Panc1 (cell line): ENCODE data around the gene KANSL3.

Experiments used
- CTCF ChIP-seq: fragments of 450-650 bp; IDR thresholded peaks from 2 replicates; pipeline ENCODE4 v1.5.1; 2017; ENCODE audit warnings: mild to moderate bottlenecking
- POLR2AphosphoS5 ChIP-seq: IDR thresholded peaks from 2 replicates; pipeline ENCODE4 v1.6.1; 2012; ENCODE audit warnings: mild to moderate bottlenecking, low read depth, low read length, moderate library complexity
- REST ChIP-seq, 2 experiments: IDR thresholded peaks; 2 replicates each; pipeline ENCODE4 v1.6.1; 2011 to 2012; ENCODE audit warnings: low read depth in 2 of 2, control low read depth in 1 of 2, low read length in 1 of 2, mild to moderate bottlenecking in 1 of 2, moderate library complexity in 1 of 2; ENCODE audit not compliant: insufficient read depth in 1 of 2
- SIN3A ChIP-seq: IDR thresholded peaks from 2 replicates; pipeline ENCODE4 v1.6.1; 2012; ENCODE audit warnings: low read depth, mild to moderate bottlenecking, low read length, moderate library complexity, borderline replicate concordance; ENCODE audit not compliant: insufficient read depth
- TCF7L2 ChIP-seq: IDR thresholded peaks from 2 replicates; pipeline ENCODE4 v1.6.1; 2011; ENCODE audit warnings: mild to moderate bottlenecking, low read depth, low read length, inconsistent platforms

GRCh38 chr2:96587843-96588242, 50.3 kb downstream of the KANSL3 start:
- TF ChIP-seq CTCF (no peak), POLR2AphosphoS5 (no peak), SIN3A (no peak), REST (IDR thresholded peaks at IDR 0.05; ENCODE audit: insufficient read depth in 1 of 2, low read depth in 2 of 2, low read length in 1 of 2) (no peak), TCF7L2 (no peak)
